ENCODE measurements around the gene FIZ1. TPM values are rescaled to one million over a fixed set of nuclear protein-coding genes. Genes with fewer than 3 reads are reported as not detected.

Gene FIZ1
- total and polyA plus RNA-seq, 2 experiments from 2014 or later = 2.3 to 3.4 TPM

DNA sequence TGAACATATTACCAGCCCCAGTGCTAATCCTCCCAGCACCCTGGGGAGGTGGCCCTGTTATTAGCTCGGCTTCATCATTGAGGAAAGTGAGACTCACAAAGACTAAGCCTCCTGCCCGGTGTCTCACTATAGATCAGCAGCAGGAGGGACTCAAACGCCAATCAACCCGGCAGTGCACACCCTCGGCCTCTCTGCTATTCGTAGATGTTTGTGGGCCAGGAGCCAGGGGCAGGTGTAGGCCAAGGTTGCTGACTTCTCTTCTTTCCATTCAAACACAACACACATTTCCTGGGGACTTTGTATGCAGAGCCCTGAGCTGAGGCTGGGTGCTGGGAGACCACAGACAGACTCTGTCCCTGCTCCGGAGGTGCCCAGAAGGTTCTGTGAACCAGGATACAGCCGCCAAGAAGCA lies 44.6 kb downstream of the FIZ1 start:
- Histone ChIP-seq H3K27me3 (replicated peaks; ENCODE audit: insufficient read depth) (no peaks in the 10 kb centered on the region), H3K4me3 (no peak overlapping the region), H3K27ac (no peak overlapping the region), H3K4me1 (ENCODE audit: insufficient read depth) (peaks cover 5% of the 10 kb centered on the region; the same call in 1 of the 2 replicates), H3K9me3 (ENCODE audit: low read depth) (no peaks in the 10 kb centered on the region), H3F3A (ENCODE audit: insufficient read depth) (peaks cover 3% of the 10 kb centered on the region; the same call in 1 of the 2 replicates), H3K4me2 (ENCODE audit: unreplicated experiment) (no peak overlapping the region), H4K20me1 (ENCODE audit: insufficient read depth) (no peaks in the 10 kb centered on the region), H3K36me3 (ENCODE audit: low read depth) (no peaks in the 10 kb centered on the region), H3K79me2 (ENCODE audit: insufficient read depth) (no peaks in the 10 kb centered on the region), H3K9ac (no peak overlapping the region), H3K9me2 (ENCODE audit: insufficient read depth) (no peaks in the 10 kb centered on the region), H2AFZ (no peak overlapping the region)
- WGBS, 2 experiments (ENCODE audit: low coverage in 1 of 2, low lambda C conversion rate in 2 of 2, missing lambda C conversion rate in 2 of 2) = 59 to 61% methylated on average over 8 of the region's 8 CpGs
- in situ Hi-C loops (cut with MboI) = no loop called here
- no peak for TF ChIP-seq EZH2 (IDR thresholded peaks at IDR 0.05; ENCODE audit: insufficient read depth, poor library complexity, severe bottlenecking)
- no peak for TF ChIP-seq EZH2phosphoT487 (IDR thresholded peaks at IDR 0.05; ENCODE audit: insufficient read depth, low read depth)
- DNase-seq = no peak

DNA sequence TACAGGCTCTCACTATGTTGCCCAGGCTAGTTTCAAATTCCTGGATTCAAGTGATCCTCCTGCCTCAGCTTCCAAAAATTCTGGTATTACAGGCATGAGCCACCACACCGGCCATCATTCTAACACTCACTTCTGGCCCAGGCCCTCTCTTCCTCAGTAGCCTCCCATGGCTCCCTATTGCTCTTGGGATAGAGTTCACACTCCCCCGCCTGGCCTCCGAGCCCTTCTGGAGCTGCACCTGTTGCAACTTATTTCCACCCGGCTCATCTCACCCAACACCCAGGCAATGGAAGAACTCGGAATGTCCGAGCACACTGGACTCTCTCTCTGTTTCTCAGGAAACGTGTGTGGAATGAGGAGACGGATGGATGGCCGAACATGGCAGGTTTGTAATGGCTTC lies 45.0 kb downstream of the FIZ1 start:
- Histone ChIP-seq H3K27me3 (replicated peaks; ENCODE audit: insufficient read depth) (no peaks in the 10 kb centered on the region), H3K27ac (no peak overlapping the region), H2AFZ (no peak overlapping the region), H4K20me1 (ENCODE audit: insufficient read depth) (no peaks in the 10 kb centered on the region), H3K79me2 (ENCODE audit: insufficient read depth) (no peaks in the 10 kb centered on the region), H3K4me2 (ENCODE audit: unreplicated experiment) (no peak overlapping the region), H3K9ac (no peak overlapping the region), H3K9me2 (ENCODE audit: insufficient read depth) (no peaks in the 10 kb centered on the region), H3K36me3 (ENCODE audit: low read depth) (no peaks in the 10 kb centered on the region), H3K4me1 (ENCODE audit: insufficient read depth) (peaks cover 5% of the 10 kb centered on the region; the same call in 1 of the 2 replicates), H3K9me3 (ENCODE audit: low read depth) (no peaks in the 10 kb centered on the region), H3F3A (ENCODE audit: insufficient read depth) (peaks cover 3% of the 10 kb centered on the region; the same call in 1 of the 2 replicates), H3K4me3 (no peak overlapping the region)
- in situ Hi-C loops (cut with MboI) = no loop called here
- WGBS, 2 experiments (ENCODE audit: low coverage in 1 of 2, low lambda C conversion rate in 2 of 2, missing lambda C conversion rate in 2 of 2) = 67% methylated on average over 9 of the region's 9 CpGs
- no peak for TF ChIP-seq EZH2phosphoT487 (IDR thresholded peaks at IDR 0.05; ENCODE audit: insufficient read depth, low read depth)
- no peak for TF ChIP-seq EZH2 (IDR thresholded peaks at IDR 0.05; ENCODE audit: insufficient read depth, poor library complexity, severe bottlenecking)
- no peak for DNase-seq

DNA sequence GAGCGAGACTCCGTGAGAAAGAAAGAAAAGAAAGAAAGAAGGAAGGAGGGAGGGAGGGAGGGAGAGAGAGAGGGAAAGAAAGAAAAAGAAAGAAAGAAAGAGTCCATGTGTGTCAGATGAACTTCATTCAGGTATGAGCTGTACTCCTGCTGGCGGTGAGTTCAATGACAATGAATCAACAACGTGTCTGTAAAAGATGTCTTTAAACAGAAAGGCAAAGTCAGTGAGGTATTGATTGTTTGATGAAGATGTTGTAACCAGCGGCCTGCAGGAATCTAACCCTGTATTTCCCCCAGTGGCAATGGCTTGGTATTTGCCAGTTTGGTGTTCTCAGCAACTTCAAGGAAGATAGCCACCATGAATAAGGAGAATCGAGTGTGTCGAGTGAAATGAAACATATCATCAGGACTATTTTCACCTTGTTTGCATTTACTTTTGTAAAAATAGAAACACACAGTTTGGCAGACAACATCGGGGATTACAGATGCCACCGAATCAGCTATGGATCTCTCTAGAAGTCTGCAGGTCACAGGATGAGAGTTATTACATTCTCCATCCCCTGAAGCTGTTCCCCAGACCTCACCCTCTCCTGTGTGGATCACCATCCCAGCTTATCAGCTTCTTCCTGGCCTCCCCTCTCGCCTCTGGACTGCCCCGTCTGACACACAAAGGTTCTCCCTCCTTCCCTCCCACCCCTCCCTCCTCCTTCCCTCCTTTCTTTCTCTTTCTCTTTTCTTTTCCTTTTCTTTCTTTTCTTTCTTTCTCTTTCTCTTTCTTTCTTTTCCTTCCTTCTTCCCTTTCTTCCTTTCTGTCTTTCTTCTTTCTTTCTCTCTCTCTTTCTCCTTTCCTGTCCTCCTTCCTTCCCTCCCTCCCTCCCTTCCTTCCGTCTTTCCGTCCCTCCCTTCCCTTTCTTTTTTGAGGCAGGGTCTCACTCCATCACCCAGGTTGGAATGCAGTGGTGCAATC lies 45.8 kb downstream of the FIZ1 start:
- no peaks in the 10 kb centered on the region for H3K79me2 ChIP-seq (ENCODE audit: insufficient read depth)
- H3K9me3 ChIP-seq (ENCODE audit: low read depth) = no peaks in the 10 kb centered on the region
- no peaks in the 10 kb centered on the region for H4K20me1 ChIP-seq (ENCODE audit: insufficient read depth)
- DNase-seq = peak; percentile 28
- peak overlapping the region; percentile 20 for H3K4me2 ChIP-seq (ENCODE audit: unreplicated experiment)
- peaks cover 5% of the 10 kb centered on the region for H3F3A ChIP-seq (ENCODE audit: insufficient read depth)
- TF ChIP-seq EZH2phosphoT487 (IDR thresholded peaks at IDR 0.05; ENCODE audit: insufficient read depth, low read depth) = no peak
- TF ChIP-seq EZH2 (IDR thresholded peaks at IDR 0.05; ENCODE audit: insufficient read depth, poor library complexity, severe bottlenecking) = no peak
- no peaks in the 10 kb centered on the region for H3K36me3 ChIP-seq (ENCODE audit: low read depth)
- H3K27ac ChIP-seq = peak overlapping the region; percentile 46
- H2AFZ ChIP-seq = peak overlapping the region; percentile 32
- peaks cover 5% of the 10 kb centered on the region; the same call in 1 of the 2 replicates for H3K4me1 ChIP-seq (ENCODE audit: insufficient read depth)
- in situ Hi-C loops (cut with MboI) = no loop called here
- 35 to 40% methylated on average over 12 to 13 of the region's 13 CpGs for WGBS, 2 experiments (ENCODE audit: low coverage in 1 of 2, low lambda C conversion rate in 2 of 2, missing lambda C conversion rate in 2 of 2)
- H3K27me3 ChIP-seq (replicated peaks; ENCODE audit: insufficient read depth) = no peaks in the 10 kb centered on the region
- H3K9me2 ChIP-seq (ENCODE audit: insufficient read depth) = no peaks in the 10 kb centered on the region
- H3K4me3 ChIP-seq = no peak overlapping the region
- 0 out of 2 replicates have a peak overlapping the region, but pooled peaks have one; percentile 5 for H3K9ac ChIP-seq

DNA sequence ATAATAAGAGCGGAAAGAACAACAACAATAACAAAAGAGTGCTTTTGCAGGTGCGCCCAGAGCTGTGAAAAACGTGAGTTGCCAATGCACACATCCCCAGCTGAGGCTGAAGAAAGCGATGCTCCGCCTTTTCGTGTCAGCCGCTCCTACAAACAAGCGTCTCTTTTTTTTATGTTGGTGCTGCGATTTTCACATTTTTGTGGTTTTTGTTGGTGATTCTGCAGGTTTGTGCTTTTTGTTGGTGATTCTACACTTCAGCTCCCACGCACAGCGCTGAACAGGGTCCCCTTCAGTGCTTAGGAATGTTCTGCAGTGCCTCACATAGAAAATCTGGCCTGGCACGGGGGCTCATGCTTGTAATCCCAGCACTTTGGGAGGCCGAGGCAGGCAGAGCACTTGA lies 46.7 kb downstream of the FIZ1 start:
- Histone ChIP-seq H3K27ac (peak overlapping the region; percentile 46), H3K36me3 (ENCODE audit: low read depth) (no peaks in the 10 kb centered on the region), H3K4me3 (no peak overlapping the region), H3K9me2 (ENCODE audit: insufficient read depth) (no peaks in the 10 kb centered on the region), H2AFZ (peak overlapping the region; percentile 32; the same call in 1 of the 2 replicates), H3F3A (ENCODE audit: insufficient read depth) (peaks cover 13% of the 10 kb centered on the region), H3K79me2 (ENCODE audit: insufficient read depth) (no peaks in the 10 kb centered on the region), H3K9ac (no peak overlapping the region), H4K20me1 (ENCODE audit: insufficient read depth) (no peaks in the 10 kb centered on the region), H3K4me2 (ENCODE audit: unreplicated experiment) (peak overlapping the region; percentile 20), H3K9me3 (ENCODE audit: low read depth) (no peaks in the 10 kb centered on the region), H3K27me3 (replicated peaks; ENCODE audit: insufficient read depth) (no peaks in the 10 kb centered on the region), H3K4me1 (ENCODE audit: insufficient read depth) (peaks cover 7% of the 10 kb centered on the region)
- no peak for TF ChIP-seq EZH2phosphoT487 (IDR thresholded peaks at IDR 0.05; ENCODE audit: insufficient read depth, low read depth)
- no peak for TF ChIP-seq EZH2 (IDR thresholded peaks at IDR 0.05; ENCODE audit: insufficient read depth, poor library complexity, severe bottlenecking)
- WGBS, 2 experiments (ENCODE audit: low coverage in 1 of 2, low lambda C conversion rate in 2 of 2, missing lambda C conversion rate in 2 of 2) = 44 to 52% methylated on average over 13 of the region's 13 CpGs
- in situ Hi-C loops (cut with MboI) = no loop called here
- DNase-seq = peak; percentile 76

Data from GM23248 (cell line).